PC-3 (cell line): Measurements from ENCODE around the gene IFT122. TPM values are rescaled to one million over a fixed set of nuclear protein-coding genes. Genes with fewer than 3 reads are reported as not detected.
A peak's percentile ranks its signal among the peaks of the same experiment; 100 is the strongest.
"Not testable (repeated sequence)": the region's sequence is repeated elsewhere in the genome, so short reads cannot be mapped to it uniquely, and the experiment has no call there.

Experiments
- ATAC-seq: fragments of 200-7000 bp; cut with Tn5 transposase; 2 replicates; pipeline ENCODE4 v1.9.1; 2020; ENCODE audit warnings: mild to moderate bottlenecking, moderate library complexity
- BruUV-seq: library from RNA; stranded (reverse); fragments of 400-500 nt; replicated peaks from 2 replicates; lab custom pipeline; 2021; lab: Mats Ljungman, UMichigan
- CTCF ChIA-PET: fragments of 300-600 bp; sonication (Branson Sonifier 250); formaldehyde crosslinking; loops from one replicate; lab custom pipeline; 2022; ENCODE audit warnings: antibody characterized with exemption; lab: Charles Lee
- POLR2A ChIA-PET: fragments of 300-600 bp; sonication (Branson Sonifier 250); formaldehyde crosslinking; loops from one replicate; lab custom pipeline; 2022; ENCODE audit warnings: antibody characterized with exemption; ENCODE audit not compliant: unreplicated experiment; lab: Charles Lee
- DNase-seq: peaks from one replicate; pipeline ENCODE4 v3.0.0-alpha.2; 2015
- H2AFZ ChIP-seq: fragments of 300-600 bp; sonication (generic); 2 replicates; pipeline ENCODE4 v1.6.0; 2016; ENCODE audit warnings: antibody characterized with exemption, low read length
- H3F3A ChIP-seq: fragments of 300-600 bp; sonication (generic); one replicate; pipeline ENCODE4 v1.6.0; 2017; ENCODE audit warnings: antibody characterized with exemption, low read length, control low read depth, mild to moderate bottlenecking; ENCODE audit not compliant: unreplicated experiment
- H3K27ac ChIP-seq: fragments of 300-600 bp; sonication (generic); 2 replicates; pipeline ENCODE4 v1.5.1; 2016; ENCODE audit warnings: mild to moderate bottlenecking, low read length
- H3K27me3 ChIP-seq: fragments of 300-600 bp; sonication (generic); 2 replicates; pipeline ENCODE4 v1.6.1; 2016; ENCODE audit warnings: low read length, mixed read lengths
- H3K36me3 ChIP-seq: fragments of 300-600 bp; sonication (generic); 2 replicates; pipeline ENCODE4 v1.6.1; 2016; ENCODE audit warnings: low read depth, mixed run types, low read length, mixed read lengths
- H3K4me1 ChIP-seq: fragments of 300-600 bp; sonication (generic); 2 replicates; pipeline ENCODE4 v1.5.1; 2016; ENCODE audit warnings: low read length; ENCODE audit not compliant: insufficient read depth
- H3K4me2 ChIP-seq: fragments of 300-600 bp; sonication (generic); 2 replicates; pipeline ENCODE4 v1.6.0; 2016; ENCODE audit warnings: low read length
- H3K4me3 ChIP-seq: fragments of 300-600 bp; sonication (generic); 2 replicates; pipeline ENCODE4 v1.5.1; 2016; ENCODE audit warnings: mild to moderate bottlenecking, low read length, mixed read lengths
- H3K79me2 ChIP-seq: fragments of 300-600 bp; sonication (generic); 2 replicates; pipeline ENCODE4 v1.6.1; 2017; ENCODE audit warnings: low read length, mixed read lengths
- H3K9ac ChIP-seq: fragments of 300-600 bp; sonication (generic); 2 replicates; pipeline ENCODE4 v1.6.0; 2016; ENCODE audit warnings: mild to moderate bottlenecking, low read length
- H3K9me2 ChIP-seq: fragments of 300-600 bp; sonication (generic); replicated peaks from 2 replicates; pipeline ENCODE4 v1.6.1; 2016; ENCODE audit warnings: mixed run types, low read length, mixed read lengths
- H3K9me3 ChIP-seq: fragments of 300-600 bp; sonication (generic); 2 replicates; pipeline ENCODE4 v1.6.1; 2016; ENCODE audit warnings: low read length, mixed read lengths
- H4K20me1 ChIP-seq: fragments of 300-600 bp; sonication (generic); 2 replicates; pipeline ENCODE4 v1.6.1; 2016; ENCODE audit warnings: low read length, mixed read lengths
- EZH2 ChIP-seq: fragments of 300-600 bp; sonication (generic); IDR thresholded peaks from one replicate; pipeline ENCODE4 v1.6.1; 2017; ENCODE audit warnings: antibody characterized with exemption, mild to moderate bottlenecking, low read length; ENCODE audit not compliant: unreplicated experiment
- EZH2phosphoT487 ChIP-seq: fragments of 300-600 bp; sonication (generic); IDR thresholded peaks from 2 replicates; pipeline ENCODE4 v1.6.1; 2018; ENCODE audit warnings: mild to moderate bottlenecking, antibody characterized with exemption, low read length, borderline replicate concordance
- intact Hi-C: fragments of 100-400 bp; cut with micrococcal nuclease; formaldehyde crosslinking; loops from 2 replicates; pipeline ENCODE4 v1.9.0; 2023
- total RNA-seq: library from RNA; depleted of rRNA; stranded (reverse); fragments of >200 nt; gene quantifications from 2 replicates; pipeline ENCODE4 v1.2.3, GENCODE V29; 2014
- TF ChIP-seq, protein P1 (sequence below): fragments of 300-600 bp; sonication (generic); conservative IDR thresholded peaks from 2 replicates; pipeline ENCODE4 v1.5.1; 2017; ENCODE audit warnings: antibody characterized with exemption, low read depth, mild to moderate bottlenecking, low read length

Gene IFT122
- total RNA-seq, 1 experiment from 2014 or later: 10.2 TPM

DNA sequence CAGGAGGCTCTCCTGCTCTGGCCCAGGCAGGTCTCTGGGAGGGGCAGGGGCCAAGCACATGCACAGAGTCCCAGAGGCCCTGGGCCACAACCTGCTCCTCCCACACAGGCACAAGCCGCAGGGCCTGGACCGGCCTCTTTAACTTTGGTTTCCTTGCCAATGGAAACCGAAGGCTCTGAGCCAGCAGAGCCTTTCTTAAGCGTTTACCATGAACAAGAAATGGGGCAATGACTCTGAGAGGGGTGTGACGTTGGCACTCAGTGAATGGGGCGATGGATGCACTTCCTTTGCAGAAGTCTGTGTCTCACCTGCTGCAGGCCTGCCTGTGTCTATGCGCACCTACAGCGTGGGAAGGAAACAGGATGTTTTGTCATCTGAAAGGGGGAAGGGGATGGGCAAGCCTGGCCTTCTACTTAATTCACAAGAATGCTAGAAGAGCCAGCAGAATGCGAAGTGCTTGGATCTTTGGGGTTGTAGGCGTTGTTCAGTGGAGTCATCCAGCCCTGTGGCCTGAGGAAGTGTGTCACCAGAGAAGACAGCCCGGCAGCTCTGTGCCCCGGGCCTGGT, 41.8 kb downstream of the IFT122 start:
- DNase-seq: no peak
- CTCF ChIA-PET: no interaction called here
- H3K4me3 ChIP-seq: no peak overlapping the region

DNA sequence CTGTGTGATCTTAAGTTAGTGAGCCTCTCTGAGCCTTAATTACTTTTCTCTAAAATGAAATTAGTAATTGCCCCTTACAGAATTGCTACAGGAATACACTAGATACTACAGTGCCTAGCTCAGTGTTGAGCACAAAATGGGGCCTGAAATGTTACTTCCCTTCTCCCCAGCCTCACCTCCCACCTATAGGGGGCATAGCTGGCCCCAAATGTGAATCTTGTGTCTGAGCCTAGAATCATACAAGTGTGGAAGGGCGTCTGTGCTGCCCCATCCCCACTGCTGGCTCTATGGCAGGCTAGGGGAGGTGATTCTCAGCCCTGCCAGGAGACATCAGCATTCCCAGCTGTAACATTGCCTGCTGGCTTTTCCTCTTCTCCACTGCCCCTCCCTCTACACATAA, 42.7 kb downstream of the IFT122 start:
- no peaks in the 10 kb centered on the region for H3K36me3 ChIP-seq
- intact Hi-C loops: no loop called here
- no peak overlapping the region for H3K27ac ChIP-seq
- no peak overlapping the region for H3K9ac ChIP-seq
- H3K4me3 ChIP-seq: no peak overlapping the region
- POLR2A ChIA-PET: no interaction called here
- DNase-seq: no peak
- peaks cover 28% of the 10 kb centered on the region for H3K4me1 ChIP-seq
- H3K4me2 ChIP-seq: no peak overlapping the region
- no peaks in the 10 kb centered on the region for H3K27me3 ChIP-seq
- CTCF ChIA-PET: no interaction called here
- no peaks in the 10 kb centered on the region for H3K9me3 ChIP-seq
- no peaks in the 10 kb centered on the region for H3K79me2 ChIP-seq
- H2AFZ ChIP-seq: no peak overlapping the region
- H3K9me2 ChIP-seq: no peaks in the 10 kb centered on the region
- no TSS peak for BruUV-seq
- no peaks in the 10 kb centered on the region for H3F3A ChIP-seq
- no peaks in the 10 kb centered on the region for H4K20me1 ChIP-seq
- TF ChIP-seq EZH2phosphoT487: no peak
- TF ChIP-seq, protein P1, sequence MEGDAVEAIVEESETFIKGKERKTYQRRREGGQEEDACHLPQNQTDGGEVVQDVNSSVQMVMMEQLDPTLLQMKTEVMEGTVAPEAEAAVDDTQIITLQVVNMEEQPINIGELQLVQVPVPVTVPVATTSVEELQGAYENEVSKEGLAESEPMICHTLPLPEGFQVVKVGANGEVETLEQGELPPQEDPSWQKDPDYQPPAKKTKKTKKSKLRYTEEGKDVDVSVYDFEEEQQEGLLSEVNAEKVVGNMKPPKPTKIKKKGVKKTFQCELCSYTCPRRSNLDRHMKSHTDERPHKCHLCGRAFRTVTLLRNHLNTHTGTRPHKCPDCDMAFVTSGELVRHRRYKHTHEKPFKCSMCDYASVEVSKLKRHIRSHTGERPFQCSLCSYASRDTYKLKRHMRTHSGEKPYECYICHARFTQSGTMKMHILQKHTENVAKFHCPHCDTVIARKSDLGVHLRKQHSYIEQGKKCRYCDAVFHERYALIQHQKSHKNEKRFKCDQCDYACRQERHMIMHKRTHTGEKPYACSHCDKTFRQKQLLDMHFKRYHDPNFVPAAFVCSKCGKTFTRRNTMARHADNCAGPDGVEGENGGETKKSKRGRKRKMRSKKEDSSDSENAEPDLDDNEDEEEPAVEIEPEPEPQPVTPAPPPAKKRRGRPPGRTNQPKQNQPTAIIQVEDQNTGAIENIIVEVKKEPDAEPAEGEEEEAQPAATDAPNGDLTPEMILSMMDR: no peak; the same call in 1 of the 2 replicates
- no peak for TF ChIP-seq EZH2
- no peak for ATAC-seq

More for the DNA sequence above, 41.8 kb downstream of the IFT122 start:
- Histone ChIP-seq H3K36me3 (no peaks in the 10 kb centered on the region), H3K9me3 (no peaks in the 10 kb centered on the region), H3K4me2 (no peak overlapping the region), H2AFZ (no peak overlapping the region), H3K4me1 (peaks cover 22% of the 10 kb centered on the region), H4K20me1 (no peaks in the 10 kb centered on the region), H3K9ac (no peak overlapping the region), H3K27ac (no peak overlapping the region), H3F3A (no peaks in the 10 kb centered on the region), H3K9me2 (no peaks in the 10 kb centered on the region), H3K79me2 (no peaks in the 10 kb centered on the region), H3K27me3 (no peaks in the 10 kb centered on the region)
- TF ChIP-seq, protein P1: no peak
- TF ChIP-seq EZH2 (no peak), EZH2phosphoT487 (no peak)
- POLR2A ChIA-PET: no interaction called here
- no peak for ATAC-seq
- intact Hi-C loops: no loop called here
- no TSS peak for BruUV-seq

DNA sequence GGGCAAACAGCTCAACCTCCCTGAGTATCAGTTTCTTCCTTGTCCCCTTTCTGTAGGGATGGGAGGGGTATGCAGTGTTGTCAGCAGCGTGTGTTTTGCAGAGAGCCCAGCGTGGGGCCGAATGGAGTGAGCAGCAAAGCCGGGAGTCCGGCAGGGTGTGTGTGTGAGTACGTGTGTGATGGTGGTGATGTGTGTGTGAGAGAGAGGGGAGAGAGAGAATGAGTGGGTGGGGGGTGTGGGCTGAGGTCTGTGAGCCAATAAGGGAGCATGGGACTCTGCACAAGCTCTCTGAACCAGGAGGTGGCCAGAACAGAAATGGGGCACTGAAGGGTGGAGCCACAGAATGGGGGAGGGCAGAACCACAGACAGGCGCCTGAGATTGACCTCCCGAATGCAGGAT, 43.8 kb downstream of the IFT122 start:
- no TSS peak for BruUV-seq
- no peak for TF ChIP-seq EZH2
- TF ChIP-seq EZH2phosphoT487: no peak
- TF ChIP-seq, protein P1: no peak
- intact Hi-C loops: no loop called here
- Histone ChIP-seq H3K79me2 (no peaks in the 10 kb centered on the region), H3K9ac (no peak overlapping the region), H4K20me1 (no peaks in the 10 kb centered on the region), H3K27me3 (no peaks in the 10 kb centered on the region), H2AFZ (no peak overlapping the region), H3K36me3 (no peaks in the 10 kb centered on the region), H3K9me2 (no peaks in the 10 kb centered on the region), H3K4me3 (no peak overlapping the region), H3K27ac (no peak overlapping the region), H3K9me3 (no peaks in the 10 kb centered on the region), H3F3A (no peaks in the 10 kb centered on the region), H3K4me2 (no peak overlapping the region), H3K4me1 (peaks cover 28% of the 10 kb centered on the region)
- ATAC-seq (no peak), DNase-seq (no peak)
- ChIA-PET CTCF (no interaction called here), POLR2A (no interaction called here)

DNA sequence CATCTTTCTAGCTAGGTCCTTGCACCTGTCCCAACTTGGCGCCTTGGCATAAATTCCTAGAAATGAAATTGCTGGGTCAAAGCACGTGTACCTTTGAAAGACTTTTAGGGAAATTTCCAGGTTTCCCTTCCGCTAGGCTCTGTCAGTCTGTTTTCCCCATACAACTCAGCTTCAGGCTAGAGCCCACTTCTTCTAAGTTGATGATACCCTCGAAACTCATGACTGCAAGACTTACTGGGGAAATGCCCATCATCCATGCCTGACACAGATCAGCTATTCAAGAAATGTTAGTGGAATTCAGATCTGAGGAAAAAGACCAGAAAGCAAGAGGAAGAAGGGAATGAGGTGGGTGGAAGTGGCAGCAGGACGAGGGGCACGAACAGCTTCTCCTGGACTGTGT, 45.1 kb downstream of the IFT122 start:
- H3K36me3 ChIP-seq, H2AFZ ChIP-seq, H3K79me2 ChIP-seq, H3F3A ChIP-seq, intact Hi-C loops, H3K9me3 ChIP-seq, POLR2A ChIA-PET, ATAC-seq, H3K4me3 ChIP-seq, H4K20me1 ChIP-seq, H3K9me2 ChIP-seq, DNase-seq, H3K27me3 ChIP-seq, CTCF ChIA-PET, BruUV-seq: not testable (repeated sequence)
- H3K4me2 ChIP-seq: peak overlapping the region; percentile 37
- H3K27ac ChIP-seq: peak overlapping the region; percentile 99
- peak overlapping the region; percentile 25; the same call in 1 of the 2 replicates for H3K9ac ChIP-seq
- peaks cover 28% of the 10 kb centered on the region for H3K4me1 ChIP-seq
